PC-9 (cell line): ENCODE data around the gene IZUMO3.
"Not testable (repeated sequence)": the region's sequence is repeated elsewhere in the genome, so short reads cannot be mapped to it uniquely, and the experiment has no call there.

Source experiments
- EZH2 ChIP-seq: fragments of 200-600 bp; sonication (generic); IDR thresholded peaks from 2 replicates; pipeline ENCODE4 v1.8.0; 2017; ENCODE audit warnings: antibody characterized with exemption, low read depth
- TF ChIP-seq, protein P1 (sequence below): fragments of 200-600 bp; sonication (generic); conservative IDR thresholded peaks from 2 replicates; pipeline ENCODE4 v1.6.1; 2017; ENCODE audit warnings: mixed run types, antibody characterized with exemption, mild to moderate bottlenecking, moderate library complexity

DNA sequence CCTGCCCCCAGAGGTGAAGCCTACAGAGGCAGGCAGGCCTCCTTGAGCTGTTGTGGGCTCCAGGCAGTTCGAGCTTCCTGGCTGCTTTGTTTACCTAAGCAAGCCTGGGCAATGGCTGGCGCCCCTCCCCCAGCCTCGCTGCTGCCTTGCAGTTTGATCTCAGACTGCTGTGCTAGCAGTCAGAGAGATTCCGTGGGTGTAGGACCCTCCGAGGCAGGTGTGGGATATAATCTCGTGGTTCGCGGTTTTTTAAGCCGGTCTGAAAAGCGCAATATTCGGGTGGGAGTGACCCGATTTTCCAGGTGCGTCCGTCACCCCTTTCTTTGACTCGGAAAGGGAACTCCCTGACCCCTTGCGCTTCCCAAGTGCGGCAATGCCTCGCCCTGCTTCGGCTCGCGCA is 34.3 kb upstream of the IZUMO3 start:
- TF ChIP-seq, protein P1, sequence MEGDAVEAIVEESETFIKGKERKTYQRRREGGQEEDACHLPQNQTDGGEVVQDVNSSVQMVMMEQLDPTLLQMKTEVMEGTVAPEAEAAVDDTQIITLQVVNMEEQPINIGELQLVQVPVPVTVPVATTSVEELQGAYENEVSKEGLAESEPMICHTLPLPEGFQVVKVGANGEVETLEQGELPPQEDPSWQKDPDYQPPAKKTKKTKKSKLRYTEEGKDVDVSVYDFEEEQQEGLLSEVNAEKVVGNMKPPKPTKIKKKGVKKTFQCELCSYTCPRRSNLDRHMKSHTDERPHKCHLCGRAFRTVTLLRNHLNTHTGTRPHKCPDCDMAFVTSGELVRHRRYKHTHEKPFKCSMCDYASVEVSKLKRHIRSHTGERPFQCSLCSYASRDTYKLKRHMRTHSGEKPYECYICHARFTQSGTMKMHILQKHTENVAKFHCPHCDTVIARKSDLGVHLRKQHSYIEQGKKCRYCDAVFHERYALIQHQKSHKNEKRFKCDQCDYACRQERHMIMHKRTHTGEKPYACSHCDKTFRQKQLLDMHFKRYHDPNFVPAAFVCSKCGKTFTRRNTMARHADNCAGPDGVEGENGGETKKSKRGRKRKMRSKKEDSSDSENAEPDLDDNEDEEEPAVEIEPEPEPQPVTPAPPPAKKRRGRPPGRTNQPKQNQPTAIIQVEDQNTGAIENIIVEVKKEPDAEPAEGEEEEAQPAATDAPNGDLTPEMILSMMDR, result not testable (repeated sequence)
- not testable (repeated sequence) for TF ChIP-seq EZH2
